GM21360 (cell line): ENCODE data around the gene IDH3A.

ENCODE experiments used
- ATAC-seq: cut with Tn5 transposase; IDR thresholded peaks from one replicate; pipeline ENCODE4 v1.9.1; 2021; ENCODE audit warnings: mild to moderate bottlenecking, moderate library complexity; ENCODE audit not compliant: unreplicated experiment

Gene IDH3A

GRCh38 chr15:78149068-78149804, at the start of gene IDH3A:
Gene IDH3A, plus strand, starts transcription at chr15:78149362. Its CDS starts 42 bp downstream, at chr15:78149404.
- peak; percentile 75 for ATAC-seq

GRCh38 chr15:78100886-78101285, 48.3 kb upstream of the IDH3A start:
- ATAC-seq: no peak

- no peak for ATAC-seq
Measured at GRCh38 chr15:78101423-78102105, 47.6 kb upstream of the IDH3A start.

GRCh38 chr15:78102211-78102610, 47.0 kb upstream of the IDH3A start:
- ATAC-seq: no peak

GRCh38 chr15:78102741-78103140, 46.4 kb upstream of the IDH3A start:
- ATAC-seq: no peak

GRCh38 chr15:78103406-78104118, 45.6 kb upstream of the IDH3A start:
- peak; percentile 55 for ATAC-seq

- ATAC-seq: no peak
Measured at GRCh38 chr15:78104119-78104479, 45.1 kb upstream of the IDH3A start.

GRCh38 chr15:78104566-78105475, 44.3 kb upstream of the IDH3A start:
- no peak for ATAC-seq

- ATAC-seq: no peak
Measured at GRCh38 chr15:78105476-78106241, 43.5 kb upstream of the IDH3A start.

- ATAC-seq: no peak
Measured at GRCh38 chr15:78107471-78107870, 41.7 kb upstream of the IDH3A start.

GRCh38 chr15:78108300-78109084, 40.7 kb upstream of the IDH3A start:
- no peak for ATAC-seq

GRCh38 chr15:78109156-78109555, 40.0 kb upstream of the IDH3A start:
- no peak for ATAC-seq

- ATAC-seq: no peak
Measured at GRCh38 chr15:78110096-78110495, 39.1 kb upstream of the IDH3A start.

- ATAC-seq: no peak
Measured at GRCh38 chr15:78110916-78111475, 38.2 kb upstream of the IDH3A start.

- no peak for ATAC-seq
Measured at GRCh38 chr15:78111788-78112187, 37.4 kb upstream of the IDH3A start.

GRCh38 chr15:78112551-78112950, 36.6 kb upstream of the IDH3A start:
- ATAC-seq: no peak

GRCh38 chr15:78120523-78120922, 28.6 kb upstream of the IDH3A start:
- ATAC-seq: no peak

GRCh38 chr15:78125267-78125666, 23.9 kb upstream of the IDH3A start:
- no peak for ATAC-seq

- no peak for ATAC-seq
Measured at GRCh38 chr15:78127882-78128281, 21.3 kb upstream of the IDH3A start.
